Mesendoderm (in vitro differentiated cells): ENCODE data around the gene MAEA. TPM values are rescaled to one million over a fixed set of nuclear protein-coding genes. Genes with fewer than 3 reads are reported as not detected.

Source experiments
- DNase-seq: peaks from one replicate; pipeline ENCODE4 v3.0.0; 2013
- H2AK5ac ChIP-seq: 2 replicates; pipeline ENCODE4 v1.6.1; 2013; ENCODE audit warnings: low read length, inconsistent platforms
- H2BK120ac ChIP-seq: 2 replicates; pipeline ENCODE4 v1.6.1; 2013; ENCODE audit warnings: low read depth, mild to moderate bottlenecking, low read length, moderate library complexity, mixed read lengths
- H2BK15ac ChIP-seq: replicated peaks from 2 replicates; pipeline ENCODE4 v1.6.1; 2013; ENCODE audit warnings: low read depth, mild to moderate bottlenecking, moderate library complexity
- H2BK5ac ChIP-seq: 2 replicates; pipeline ENCODE4 v1.6.1; 2013; ENCODE audit warnings: low read length, inconsistent platforms
- H3K18ac ChIP-seq: 2 replicates; pipeline ENCODE4 v1.6.1; 2013; ENCODE audit warnings: mild to moderate bottlenecking, low read length, mixed read lengths
- H3K23ac ChIP-seq: one replicate; pipeline ENCODE4 v1.6.1; 2013; ENCODE audit warnings: low read length
- H3K27ac ChIP-seq: 2 replicates; pipeline ENCODE4 v1.5.1; 2013; ENCODE audit warnings: low read depth, mild to moderate bottlenecking, inconsistent platforms, low read length, moderate library complexity
- H3K27me3 ChIP-seq: 2 replicates; pipeline ENCODE4 v1.6.1; 2013; ENCODE audit warnings: low read length, control low read depth, mild to moderate bottlenecking, inconsistent platforms; ENCODE audit not compliant: insufficient read depth, poor library complexity
- H3K36me3 ChIP-seq: 2 replicates; pipeline ENCODE4 v1.6.1; 2013; ENCODE audit warnings: low read length, inconsistent platforms; ENCODE audit not compliant: control insufficient read depth, insufficient read depth
- H3K4ac ChIP-seq: one replicate; pipeline ENCODE4 v1.6.1; 2013; ENCODE audit warnings: low read depth, mild to moderate bottlenecking, low read length, moderate library complexity
- H3K4me1 ChIP-seq: 2 replicates; pipeline ENCODE4 v1.6.1; 2013; ENCODE audit warnings: low read depth, low read length, inconsistent platforms; ENCODE audit not compliant: control insufficient read depth
- H3K4me2 ChIP-seq: 2 replicates; pipeline ENCODE4 v1.6.1; 2013; ENCODE audit warnings: low read length
- H3K4me3 ChIP-seq: 2 replicates; pipeline ENCODE4 v1.5.1; 2013; ENCODE audit warnings: mild to moderate bottlenecking, low read length
- H3K56ac ChIP-seq: one replicate; pipeline ENCODE4 v1.6.1; 2013; ENCODE audit warnings: low read length
- H3K79me1 ChIP-seq: 2 replicates; pipeline ENCODE4 v1.6.1; 2013; ENCODE audit warnings: low read length, inconsistent platforms
- H3K79me2 ChIP-seq: 2 replicates; pipeline ENCODE4 v1.6.1; 2013; ENCODE audit warnings: mild to moderate bottlenecking, low read length; ENCODE audit not compliant: control insufficient read depth, insufficient read depth
- H3K9ac ChIP-seq: 2 replicates; pipeline ENCODE4 v1.6.1; 2013; ENCODE audit warnings: low read length, inconsistent platforms
- H4K5ac ChIP-seq: one replicate; pipeline ENCODE4 v1.6.1; 2013; ENCODE audit warnings: low read length
- H4K8ac ChIP-seq: one replicate; pipeline ENCODE4 v1.6.1; 2013; ENCODE audit warnings: low read depth, mild to moderate bottlenecking, control low read depth, low read length, moderate library complexity
- WGBS: extraction: QIAGEN DNeasy Blood & Tissue Kit; methylation state at CpG from one replicate; pipeline ENCODE4 v1.1.7; 2013; ENCODE audit warnings: low lambda C conversion rate, missing lambda C conversion rate; ENCODE audit not compliant: insufficient coverage; ENCODE audit errors: extremely low coverage; 5-methylcytosine and 5-hydroxymethylcytosine counted together
- polyA plus RNA-seq, 2 experiments: library from polyadenylated mRNA; stranded (reverse); fragments of 200-250 nt; gene quantifications; one replicate each; pipeline ENCODE4 v1.2.3, GENCODE V29; 2013

The MAEA gene
- polyA plus RNA-seq (2013, experiment 1 of 2), result 57.0 TPM
- polyA plus RNA-seq (2013, experiment 2 of 2), result 55.7 TPM

- peak within 1 kb of the TSS; percentile 95 for H3K4me3 ChIP-seq
- peak within 1 kb of the TSS; percentile 87 for H4K5ac ChIP-seq
- peak within 1 kb of the TSS; percentile 45 for H3K27ac ChIP-seq
- no peak within 1 kb of the TSS for H2BK15ac ChIP-seq
- H2BK120ac ChIP-seq, result no peak within 1 kb of the TSS
- DNase-seq, result peak; percentile 98
- no peaks in the 10 kb centered on the region for H3K36me3 ChIP-seq
- no peak within 1 kb of the TSS for H2BK5ac ChIP-seq
- H3K79me2 ChIP-seq, result peaks cover 46% of the 10 kb centered on the region
- peaks cover 12% of the 10 kb centered on the region for H3K79me1 ChIP-seq
- no peak within 1 kb of the TSS for H2AK5ac ChIP-seq
- peak within 1 kb of the TSS; percentile 97 for H3K23ac ChIP-seq
- peak within 1 kb of the TSS; percentile 81 for H3K4ac ChIP-seq
- H3K56ac ChIP-seq, result peak within 1 kb of the TSS; percentile 97
- H3K4me1 ChIP-seq, result peaks cover 4% of the 10 kb centered on the region
- H3K18ac ChIP-seq, result peak within 1 kb of the TSS; percentile 82
- no peaks in the 10 kb centered on the region for H3K27me3 ChIP-seq
- peak within 1 kb of the TSS; percentile 100 for H3K4me2 ChIP-seq
- H4K8ac ChIP-seq, result peak within 1 kb of the TSS; percentile 88
- no CpG with 5 or more reads among the region's 95 CpGs for WGBS
- H3K9ac ChIP-seq, result peak within 1 kb of the TSS; percentile 96
Measured at GRCh38 chr4:1289207-1290164, at the start of gene MAEA. MAEA (plus strand) TSS chr4:1289891; CDS start chr4:1289914, 23 bp downstream.

DNA sequence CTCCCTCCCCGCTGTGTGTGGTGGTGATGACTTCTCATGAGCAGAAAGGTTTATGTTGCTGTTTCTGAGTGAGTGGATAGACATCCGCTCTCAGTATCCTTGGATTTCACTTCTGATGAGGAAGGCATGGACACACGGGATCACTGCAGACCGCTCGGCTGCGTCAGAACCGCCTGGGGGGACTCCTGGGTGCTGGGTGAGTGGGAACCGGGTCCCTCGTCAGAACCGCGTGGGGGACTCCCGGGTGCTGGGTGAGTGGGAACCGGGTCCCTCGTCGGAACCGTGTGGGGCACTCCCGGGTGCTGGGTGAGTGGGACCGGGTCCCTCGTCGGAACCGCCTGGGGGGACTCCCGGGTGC, 49.8 kb upstream of the MAEA start:
- H3K9ac ChIP-seq, result no peak overlapping the region
- no peak overlapping the region for H3K56ac ChIP-seq
- no peak overlapping the region for H3K27ac ChIP-seq
- H4K8ac ChIP-seq, result no peak overlapping the region
- H2BK5ac ChIP-seq, result no peak overlapping the region
- no peak overlapping the region for H3K4me2 ChIP-seq
- H2BK15ac ChIP-seq, result no peak overlapping the region
- H3K36me3 ChIP-seq, result peaks cover 3% of the 10 kb centered on the region
- H3K4me1 ChIP-seq, result no peaks in the 10 kb centered on the region
- H3K27me3 ChIP-seq, result no peaks in the 10 kb centered on the region
- H4K5ac ChIP-seq, result no peak overlapping the region
- no peak overlapping the region for H3K4ac ChIP-seq
- no peak overlapping the region for H2AK5ac ChIP-seq
- WGBS, result no CpG with 5 or more reads among the region's 22 CpGs
- H3K18ac ChIP-seq, result no peak overlapping the region
- H3K79me2 ChIP-seq, result peaks cover 46% of the 10 kb centered on the region
- DNase-seq, result no peak
- H3K23ac ChIP-seq, result no peak overlapping the region
- H2BK120ac ChIP-seq, result no peak overlapping the region
- H3K4me3 ChIP-seq, result no peak overlapping the region
- H3K79me1 ChIP-seq, result peaks cover 18% of the 10 kb centered on the region

DNA sequence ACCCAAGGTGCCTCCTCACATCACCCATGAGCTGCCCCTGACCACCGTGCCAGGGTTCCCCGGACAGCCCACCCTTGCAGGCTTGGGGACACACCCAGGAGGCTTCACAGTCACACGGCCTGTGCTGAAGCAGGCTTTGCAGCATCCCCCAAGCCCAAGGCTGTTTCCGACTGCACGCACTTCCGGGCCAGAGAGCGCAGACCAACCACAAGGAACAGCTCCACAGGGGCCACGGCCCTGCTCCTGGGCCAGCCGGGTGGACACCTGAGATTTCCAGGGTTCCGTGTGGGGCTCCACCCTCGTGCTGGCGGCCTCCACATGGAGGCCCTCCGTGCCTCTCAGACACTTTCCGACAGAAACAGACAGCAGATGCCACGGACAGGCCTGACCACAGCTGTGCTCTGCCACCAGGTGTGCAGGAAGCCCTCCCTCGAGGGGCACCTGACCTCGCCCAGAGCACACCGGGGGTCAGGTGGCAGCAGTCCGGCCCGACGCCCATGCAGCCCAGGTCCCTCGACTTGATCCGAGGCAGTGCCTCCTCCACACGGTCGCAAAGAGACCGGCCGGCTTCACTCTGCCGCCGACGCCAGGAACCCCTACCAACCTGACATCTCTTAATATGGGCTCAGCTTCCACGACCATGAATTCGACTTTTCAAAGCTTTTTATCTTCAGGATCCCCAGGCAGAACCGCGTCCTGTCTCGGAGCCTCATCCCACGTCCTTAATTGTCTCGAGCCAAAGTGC, 48.8 kb upstream of the MAEA start:
- Histone ChIP-seq H3K4me2 (no peak overlapping the region), H3K79me2 (peaks cover 56% of the 10 kb centered on the region), H2AK5ac (no peak overlapping the region), H3K18ac (no peak overlapping the region), H3K9ac (no peak overlapping the region), H3K79me1 (peaks cover 17% of the 10 kb centered on the region), H4K8ac (no peak overlapping the region), H3K56ac (no peak overlapping the region), H3K27me3 (no peaks in the 10 kb centered on the region), H2BK120ac (no peak overlapping the region), H3K27ac (no peak overlapping the region), H4K5ac (no peak overlapping the region), H3K4ac (no peak overlapping the region), H3K36me3 (peaks cover 3% of the 10 kb centered on the region), H2BK5ac (no peak overlapping the region), H3K4me1 (no peaks in the 10 kb centered on the region), H3K23ac (no peak overlapping the region), H2BK15ac (no peak overlapping the region), H3K4me3 (no peak overlapping the region)
- no peak for DNase-seq
- no CpG with 5 or more reads among the region's 37 CpGs for WGBS

GRCh38 chr4:1241466-1241935, 48.2 kb upstream of the MAEA start:
- H3K27ac ChIP-seq, result no peak overlapping the region
- H3K27me3 ChIP-seq, result no peaks in the 10 kb centered on the region
- no peak for DNase-seq
- H4K8ac ChIP-seq, result no peak overlapping the region
- no peak overlapping the region for H3K4ac ChIP-seq
- no peak overlapping the region for H2BK5ac ChIP-seq
- H3K9ac ChIP-seq, result no peak overlapping the region
- H3K4me2 ChIP-seq, result no peak overlapping the region
- peaks cover 62% of the 10 kb centered on the region for H3K79me2 ChIP-seq
- H2AK5ac ChIP-seq, result no peak overlapping the region
- H3K18ac ChIP-seq, result no peak overlapping the region
- no peak overlapping the region for H4K5ac ChIP-seq
- no CpG with 5 or more reads among the region's 21 CpGs for WGBS
- no peaks in the 10 kb centered on the region for H3K4me1 ChIP-seq
- H2BK120ac ChIP-seq, result no peak overlapping the region
- no peak overlapping the region for H3K23ac ChIP-seq
- peaks cover 3% of the 10 kb centered on the region for H3K36me3 ChIP-seq
- no peak overlapping the region for H2BK15ac ChIP-seq
- no peak overlapping the region for H3K56ac ChIP-seq
- H3K4me3 ChIP-seq, result no peak overlapping the region
- H3K79me1 ChIP-seq, result peaks cover 19% of the 10 kb centered on the region

- peaks cover 3% of the 10 kb centered on the region for H3K4me1 ChIP-seq
- H3K9ac ChIP-seq, result no peak overlapping the region
- no peak overlapping the region for H3K56ac ChIP-seq
- no peak for DNase-seq
- H3K4me3 ChIP-seq, result no peak overlapping the region
- no peaks in the 10 kb centered on the region for H3K27me3 ChIP-seq
- H2BK5ac ChIP-seq, result no peak overlapping the region
- H3K79me2 ChIP-seq, result peaks cover 67% of the 10 kb centered on the region
- no peak overlapping the region for H4K5ac ChIP-seq
- H3K4ac ChIP-seq, result no peak overlapping the region
- H4K8ac ChIP-seq, result no peak overlapping the region
- no peak overlapping the region for H3K27ac ChIP-seq
- H3K4me2 ChIP-seq, result no peak overlapping the region
- H2BK120ac ChIP-seq, result no peak overlapping the region
- H3K36me3 ChIP-seq, result peaks cover 3% of the 10 kb centered on the region
- no peak overlapping the region for H2BK15ac ChIP-seq
- H2AK5ac ChIP-seq, result no peak overlapping the region
- no peak overlapping the region for H3K23ac ChIP-seq
- no peak overlapping the region for H3K18ac ChIP-seq
- no CpG with 5 or more reads among the region's 24 CpGs for WGBS
- peaks cover 22% of the 10 kb centered on the region for H3K79me1 ChIP-seq
Measured at GRCh38 chr4:1241936-1242505, 47.7 kb upstream of the MAEA start.
